ENCODE measurements around the gene CDK1.

The CDK1 gene

GRCh38 chr10:60778214-60778970 is at the start of gene CDK1:
Gene CDK1, plus strand, starts transcription at chr10:60778478. Its CDS starts 1,688 bp downstream, at chr10:60780166.
- Mint-ChIP-seq H3K36me3 (peaks cover 5% of the 10 kb centered on the region), H3K4me3 (peak within 1 kb of the TSS; percentile 94), H3K27ac (peak within 1 kb of the TSS; percentile 69), H3K9me3 (ENCODE audit: low read depth) (no peaks in the 10 kb centered on the region), H3K4me1 (ENCODE audit: low read depth) (peaks cover 11% of the 10 kb centered on the region), H3K27me3 (peaks cover 3% of the 10 kb centered on the region)

- Mint-ChIP-seq H3K4me1 (ENCODE audit: low read depth) (peaks cover 36% of the 10 kb centered on the region), H3K9me3 (ENCODE audit: low read depth) (no peaks in the 10 kb centered on the region), H3K36me3 (no peaks in the 10 kb centered on the region), H3K27ac (no peak overlapping the region), H3K27me3 (peaks cover 13% of the 10 kb centered on the region), H3K4me3 (no peak overlapping the region)
These were observed 49.2 kb upstream of the CDK1 start for GRCh38 chr10:60729106-60729505.

- Mint-ChIP-seq H3K27me3 (peaks cover 12% of the 10 kb centered on the region), H3K4me3 (peak overlapping the region; percentile 88), H3K4me1 (ENCODE audit: low read depth) (peaks cover 36% of the 10 kb centered on the region), H3K36me3 (no peaks in the 10 kb centered on the region), H3K9me3 (ENCODE audit: low read depth) (no peaks in the 10 kb centered on the region), H3K27ac (peak overlapping the region; percentile 8)
These were observed 47.0 kb upstream of the CDK1 start for GRCh38 chr10:60731134-60731885.

DNA sequence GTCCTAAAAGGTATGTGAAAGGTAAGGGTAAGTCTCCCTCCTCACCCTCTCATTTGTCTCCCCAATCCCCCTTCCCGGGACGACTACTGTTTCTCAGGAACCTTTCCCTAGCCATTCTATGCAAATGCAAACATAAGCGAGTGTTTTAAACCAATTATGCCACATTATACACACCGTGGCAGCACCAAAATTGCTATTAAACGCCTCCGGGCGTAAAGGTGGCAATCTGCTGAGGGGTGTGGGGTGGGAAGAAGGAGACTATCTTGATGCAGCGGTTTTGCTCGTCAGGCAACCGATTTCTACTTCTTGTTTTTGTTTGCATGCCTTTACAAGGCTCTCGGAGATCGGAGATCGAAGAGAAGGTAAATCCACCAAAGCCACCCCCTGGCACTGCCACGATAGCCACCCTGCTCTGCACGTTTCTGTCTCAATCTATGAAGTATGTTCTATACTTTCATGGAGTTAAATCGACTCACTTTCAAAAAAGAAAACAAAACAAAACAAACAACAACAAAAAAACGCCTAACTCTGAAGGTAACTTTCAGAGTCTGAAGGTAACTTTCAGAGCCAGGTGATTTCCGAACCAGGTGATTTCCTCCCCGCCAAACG is 46.0 kb upstream of the CDK1 start:
- Mint-ChIP-seq H3K9me3 (ENCODE audit: low read depth) (no peaks in the 10 kb centered on the region), H3K4me1 (ENCODE audit: low read depth) (peaks cover 33% of the 10 kb centered on the region), H3K27ac (no peak overlapping the region), H3K27me3 (peaks cover 12% of the 10 kb centered on the region), H3K36me3 (no peaks in the 10 kb centered on the region), H3K4me3 (peak overlapping the region; percentile 88)

GRCh38 chr10:60732807-60733516 is 45.3 kb upstream of the CDK1 start:
- Mint-ChIP-seq H3K4me1 (ENCODE audit: low read depth) (peaks cover 29% of the 10 kb centered on the region), H3K27me3 (peaks cover 12% of the 10 kb centered on the region), H3K9me3 (ENCODE audit: low read depth) (no peaks in the 10 kb centered on the region), H3K27ac (no peak overlapping the region), H3K36me3 (no peaks in the 10 kb centered on the region), H3K4me3 (peak overlapping the region; percentile 88)

- H3K4me3 Mint-ChIP-seq, result no peak overlapping the region
- peaks cover 27% of the 10 kb centered on the region for H3K4me1 Mint-ChIP-seq (ENCODE audit: low read depth)
- H3K36me3 Mint-ChIP-seq, result no peaks in the 10 kb centered on the region
- H3K27ac Mint-ChIP-seq, result no peak overlapping the region
- H3K27me3 Mint-ChIP-seq, result peaks cover 12% of the 10 kb centered on the region
- no peaks in the 10 kb centered on the region for H3K9me3 Mint-ChIP-seq (ENCODE audit: low read depth)
These were observed 44.8 kb upstream of the CDK1 start for GRCh38 chr10:60733517-60733822.

DNA sequence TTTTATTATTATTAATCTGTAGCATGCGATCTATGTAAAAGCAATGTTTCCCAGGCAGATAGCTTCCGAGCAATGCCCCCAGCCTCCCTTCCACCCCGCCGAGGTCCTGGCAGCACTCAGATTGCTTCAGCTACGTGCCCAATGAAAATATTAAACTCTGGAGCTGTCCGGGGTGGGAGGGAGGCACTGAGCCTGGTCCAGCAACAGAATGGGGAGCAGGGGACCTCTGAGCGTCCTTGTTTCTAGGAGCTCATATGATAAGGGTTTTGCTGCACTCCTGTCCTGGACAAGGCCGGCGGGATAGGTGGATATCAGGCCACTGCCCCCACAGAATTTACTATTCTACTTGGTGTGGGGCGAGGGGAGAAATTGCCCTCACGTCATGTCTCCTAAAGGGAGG is 44.5 kb upstream of the CDK1 start:
- H3K4me3 Mint-ChIP-seq, result peak overlapping the region; percentile 59
- H3K27ac Mint-ChIP-seq, result no peak overlapping the region
- peaks cover 13% of the 10 kb centered on the region for H3K27me3 Mint-ChIP-seq
- no peaks in the 10 kb centered on the region for H3K36me3 Mint-ChIP-seq
- H3K4me1 Mint-ChIP-seq (ENCODE audit: low read depth), result peaks cover 24% of the 10 kb centered on the region
- H3K9me3 Mint-ChIP-seq (ENCODE audit: low read depth), result no peaks in the 10 kb centered on the region

DNA sequence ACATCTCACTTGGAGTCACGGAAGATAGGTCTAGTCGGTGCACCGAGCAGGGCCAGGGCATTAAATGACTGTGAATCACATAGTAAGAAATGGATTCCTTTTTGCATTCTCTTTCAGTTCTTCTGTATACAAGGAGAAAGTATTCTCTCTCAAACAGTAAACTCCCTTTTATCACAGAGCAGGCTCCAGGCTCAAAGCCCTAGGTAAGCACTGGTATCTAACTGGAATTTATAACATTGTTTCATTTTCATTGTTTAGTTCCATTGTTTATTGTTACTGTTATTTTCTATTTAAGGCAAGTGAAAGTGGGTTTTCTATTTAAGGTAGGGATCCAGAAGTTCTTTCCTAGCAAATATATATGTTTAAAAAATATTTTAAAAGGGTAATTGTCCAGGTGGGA is 44.1 kb upstream of the CDK1 start:
- no peaks in the 10 kb centered on the region for H3K9me3 Mint-ChIP-seq (ENCODE audit: low read depth)
- peak overlapping the region; percentile 24 for H3K4me3 Mint-ChIP-seq
- H3K4me1 Mint-ChIP-seq (ENCODE audit: low read depth), result peaks cover 23% of the 10 kb centered on the region
- H3K36me3 Mint-ChIP-seq, result no peaks in the 10 kb centered on the region
- H3K27ac Mint-ChIP-seq, result no peak overlapping the region
- H3K27me3 Mint-ChIP-seq, result peaks cover 14% of the 10 kb centered on the region

GRCh38 chr10:60735244-60735643 is 43.0 kb upstream of the CDK1 start:
- Mint-ChIP-seq H3K27ac (no peak overlapping the region), H3K36me3 (no peaks in the 10 kb centered on the region)

DNA sequence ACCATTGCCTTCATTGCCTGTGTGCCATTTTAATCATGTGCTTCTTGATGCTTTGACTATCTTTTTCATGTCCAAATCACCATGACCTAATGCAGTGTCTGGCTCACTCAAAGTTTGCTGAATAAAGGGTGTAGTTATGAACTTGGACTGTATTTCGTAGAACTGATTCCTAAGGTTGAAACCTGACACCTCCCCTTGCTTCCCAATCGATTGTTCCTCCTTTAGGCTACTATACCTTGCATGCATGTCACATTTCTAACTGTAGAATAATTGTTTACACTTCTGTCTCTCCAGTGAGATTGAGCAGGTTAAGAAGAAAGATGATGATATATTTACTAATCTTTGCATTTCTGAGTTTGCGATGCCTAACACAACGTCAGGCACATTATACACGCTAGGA is 41.0 kb upstream of the CDK1 start:
- H3K27ac Mint-ChIP-seq, result no peak overlapping the region
- H3K36me3 Mint-ChIP-seq, result no peaks in the 10 kb centered on the region
- no peaks in the 10 kb centered on the region for H3K9me3 Mint-ChIP-seq (ENCODE audit: low read depth)
- no peak overlapping the region for H3K4me3 Mint-ChIP-seq
- peaks cover 9% of the 10 kb centered on the region for H3K4me1 Mint-ChIP-seq (ENCODE audit: low read depth)
- H3K27me3 Mint-ChIP-seq, result peaks cover 13% of the 10 kb centered on the region

More at GRCh38 chr10:60735244-60735643, 43.0 kb upstream of the CDK1 start:
- Mint-ChIP-seq H3K9me3 (ENCODE audit: low read depth) (no peaks in the 10 kb centered on the region), H3K27me3 (peaks cover 16% of the 10 kb centered on the region), H3K4me3 (no peak overlapping the region), H3K4me1 (ENCODE audit: low read depth) (peaks cover 20% of the 10 kb centered on the region)

GRCh38 chr10:60739558-60739957 is 38.7 kb upstream of the CDK1 start:
- Mint-ChIP-seq H3K9me3 (ENCODE audit: low read depth) (no peaks in the 10 kb centered on the region), H3K4me3 (no peak overlapping the region), H3K27me3 (peaks cover 14% of the 10 kb centered on the region), H3K27ac (no peak overlapping the region), H3K36me3 (no peaks in the 10 kb centered on the region), H3K4me1 (ENCODE audit: low read depth) (no peaks in the 10 kb centered on the region)

- no peaks in the 10 kb centered on the region for H3K9me3 Mint-ChIP-seq (ENCODE audit: low read depth)
- H3K4me3 Mint-ChIP-seq, result no peak overlapping the region
- H3K27me3 Mint-ChIP-seq, result peaks cover 12% of the 10 kb centered on the region
- H3K27ac Mint-ChIP-seq, result no peak overlapping the region
- no peaks in the 10 kb centered on the region for H3K4me1 Mint-ChIP-seq (ENCODE audit: low read depth)
- no peaks in the 10 kb centered on the region for H3K36me3 Mint-ChIP-seq
These were observed 35.8 kb upstream of the CDK1 start for GRCh38 chr10:60742512-60742911.

- Mint-ChIP-seq H3K4me3 (no peak overlapping the region), H3K27me3 (peaks cover 18% of the 10 kb centered on the region), H3K4me1 (ENCODE audit: low read depth) (no peaks in the 10 kb centered on the region), H3K27ac (no peak overlapping the region), H3K36me3 (no peaks in the 10 kb centered on the region), H3K9me3 (ENCODE audit: low read depth) (no peaks in the 10 kb centered on the region)
These were observed 30.3 kb upstream of the CDK1 start for GRCh38 chr10:60747817-60748469.

GRCh38 chr10:60753152-60753551 is 25.1 kb upstream of the CDK1 start:
- H3K36me3 Mint-ChIP-seq, result no peaks in the 10 kb centered on the region
- H3K9me3 Mint-ChIP-seq (ENCODE audit: low read depth), result no peaks in the 10 kb centered on the region
- H3K27me3 Mint-ChIP-seq, result peaks cover 27% of the 10 kb centered on the region
- no peak overlapping the region for H3K4me3 Mint-ChIP-seq
- H3K27ac Mint-ChIP-seq, result no peak overlapping the region
- no peaks in the 10 kb centered on the region for H3K4me1 Mint-ChIP-seq (ENCODE audit: low read depth)

Data from activated naive CD8-positive, alpha-beta T cell (primary cell).